ENCODE data around the gene CHRDL2.

GRCh38 chr11:74678591-74679512, 52.4 kb downstream of the CHRDL2 start:
- TF ChIP-seq CTCF (IDR thresholded peaks at IDR 0.05) (no peak), POLR2A (IDR thresholded peaks at IDR 0.05) (no peak), POLR2AphosphoS5 (IDR thresholded peaks at IDR 0.05) (no peak)
